Sigmoid colon (tissue), 4 donors: Measurements from ENCODE around the gene PPP1R26.

Experiments
- POLR2AphosphoS5 ChIP-seq, 4 donors: sonication (generic); formaldehyde crosslinking; IDR thresholded peaks; one replicate each; pipeline ENCODE4 v1.6.1; 2017; ENCODE audit warnings: antibody characterized with exemption in 4 of 4
- TF ChIP-seq, protein P1 (sequence below), 4 experiments: fragments of 450-650 bp in 3 of 4; fragments of 200-600 bp in 1 of 4; IDR thresholded peaks; one replicate each; pipeline ENCODE4 v1.5.1; 2016 to 2019; ENCODE audit warnings: antibody characterized with exemption in 4 of 4, mild to moderate bottlenecking in 3 of 4, moderate library complexity in 2 of 4

DNA sequence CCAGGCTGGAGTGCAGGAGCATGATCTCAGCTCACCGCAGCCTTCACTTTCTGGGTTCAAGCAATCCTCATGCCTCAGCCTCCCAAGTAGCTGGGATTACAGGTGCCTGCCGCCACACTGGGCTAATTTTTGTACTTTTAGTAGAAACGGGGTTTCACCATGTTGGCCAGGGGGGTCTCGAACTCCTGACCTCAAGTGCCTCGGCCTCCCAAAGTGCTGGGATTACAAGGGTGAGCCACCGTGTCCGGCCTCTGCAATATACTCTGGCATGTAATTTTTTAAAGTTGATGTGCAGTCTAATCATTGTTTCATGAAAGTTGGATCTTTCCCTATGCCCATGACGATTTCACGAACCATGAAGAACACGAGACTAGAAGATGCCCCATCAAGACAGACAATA lies 28.6 kb upstream of the PPP1R26 start:
- TF ChIP-seq, protein P1, sequence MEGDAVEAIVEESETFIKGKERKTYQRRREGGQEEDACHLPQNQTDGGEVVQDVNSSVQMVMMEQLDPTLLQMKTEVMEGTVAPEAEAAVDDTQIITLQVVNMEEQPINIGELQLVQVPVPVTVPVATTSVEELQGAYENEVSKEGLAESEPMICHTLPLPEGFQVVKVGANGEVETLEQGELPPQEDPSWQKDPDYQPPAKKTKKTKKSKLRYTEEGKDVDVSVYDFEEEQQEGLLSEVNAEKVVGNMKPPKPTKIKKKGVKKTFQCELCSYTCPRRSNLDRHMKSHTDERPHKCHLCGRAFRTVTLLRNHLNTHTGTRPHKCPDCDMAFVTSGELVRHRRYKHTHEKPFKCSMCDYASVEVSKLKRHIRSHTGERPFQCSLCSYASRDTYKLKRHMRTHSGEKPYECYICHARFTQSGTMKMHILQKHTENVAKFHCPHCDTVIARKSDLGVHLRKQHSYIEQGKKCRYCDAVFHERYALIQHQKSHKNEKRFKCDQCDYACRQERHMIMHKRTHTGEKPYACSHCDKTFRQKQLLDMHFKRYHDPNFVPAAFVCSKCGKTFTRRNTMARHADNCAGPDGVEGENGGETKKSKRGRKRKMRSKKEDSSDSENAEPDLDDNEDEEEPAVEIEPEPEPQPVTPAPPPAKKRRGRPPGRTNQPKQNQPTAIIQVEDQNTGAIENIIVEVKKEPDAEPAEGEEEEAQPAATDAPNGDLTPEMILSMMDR (IDR thresholded peaks at IDR 0.05), result no peak
- TF ChIP-seq POLR2AphosphoS5 (IDR thresholded peaks at IDR 0.05), result no peak
